Activated naive CD8-positive, alpha-beta T cell (primary cell): ENCODE results near the gene ITPK1.
A peak's percentile ranks its signal among the peaks of the same experiment; 100 is the strongest.

ENCODE experiments used
- H3K27ac Mint-ChIP-seq: one replicate; pipeline ENCODE4 v1.8.0; 2021; ENCODE audit warnings: mixed read lengths
- H3K27me3 Mint-ChIP-seq: one replicate; pipeline ENCODE4 v1.8.0; 2021; ENCODE audit warnings: mixed read lengths
- H3K36me3 Mint-ChIP-seq: one replicate; pipeline ENCODE4 v1.8.0; 2021; ENCODE audit warnings: mixed read lengths
- H3K4me1 Mint-ChIP-seq: one replicate; pipeline ENCODE4 v1.8.0; 2021; ENCODE audit warnings: low read depth, mixed read lengths
- H3K4me3 Mint-ChIP-seq: one replicate; pipeline ENCODE4 v1.8.0; 2021; ENCODE audit warnings: mild to moderate bottlenecking, mixed read lengths
- H3K9me3 Mint-ChIP-seq: one replicate; pipeline ENCODE4 v1.8.0; 2021; ENCODE audit warnings: low read depth, mixed read lengths

Gene ITPK1

GRCh38 chr14:93044121-93044520 is 71.6 kb downstream of the ITPK1 start:
- H3K9me3 Mint-ChIP-seq: no peaks in the 10 kb centered on the region
- no peaks in the 10 kb centered on the region for H3K27me3 Mint-ChIP-seq
- H3K4me3 Mint-ChIP-seq: no peak overlapping the region
- peaks cover 3% of the 10 kb centered on the region for H3K36me3 Mint-ChIP-seq
- H3K4me1 Mint-ChIP-seq: peaks cover 64% of the 10 kb centered on the region
- peak overlapping the region; percentile 16 for H3K27ac Mint-ChIP-seq

- H3K4me1 Mint-ChIP-seq: peaks cover 68% of the 10 kb centered on the region
- no peak overlapping the region for H3K4me3 Mint-ChIP-seq
- peaks cover 2% of the 10 kb centered on the region for H3K36me3 Mint-ChIP-seq
These were observed 72.5 kb downstream of the ITPK1 start for GRCh38 chr14:93042968-93043940.

GRCh38 chr14:93041830-93042229 is 73.9 kb downstream of the ITPK1 start:
- Mint-ChIP-seq H3K36me3 (no peaks in the 10 kb centered on the region), H3K27me3 (no peaks in the 10 kb centered on the region), H3K4me1 (peaks cover 72% of the 10 kb centered on the region), H3K4me3 (no peak overlapping the region), H3K9me3 (no peaks in the 10 kb centered on the region), H3K27ac (peak overlapping the region; percentile 80)

More at GRCh38 chr14:93042968-93043940, 72.5 kb downstream of the ITPK1 start:
- Mint-ChIP-seq H3K9me3 (no peaks in the 10 kb centered on the region), H3K27ac (peak overlapping the region; percentile 67), H3K27me3 (no peaks in the 10 kb centered on the region)

GRCh38 chr14:93040982-93041381 is 74.7 kb downstream of the ITPK1 start:
- no peaks in the 10 kb centered on the region for H3K27me3 Mint-ChIP-seq

GRCh38 chr14:93040443-93040842 is 75.3 kb downstream of the ITPK1 start:
- no peaks in the 10 kb centered on the region for H3K36me3 Mint-ChIP-seq
- no peak overlapping the region for H3K4me3 Mint-ChIP-seq
- H3K27me3 Mint-ChIP-seq: no peaks in the 10 kb centered on the region
- peak overlapping the region; percentile 80 for H3K27ac Mint-ChIP-seq
- H3K9me3 Mint-ChIP-seq: no peaks in the 10 kb centered on the region
- H3K4me1 Mint-ChIP-seq: peaks cover 66% of the 10 kb centered on the region

More at GRCh38 chr14:93040982-93041381, 74.7 kb downstream of the ITPK1 start:
- Mint-ChIP-seq H3K4me1 (peaks cover 68% of the 10 kb centered on the region), H3K36me3 (no peaks in the 10 kb centered on the region), H3K4me3 (peak overlapping the region; percentile 31), H3K9me3 (no peaks in the 10 kb centered on the region), H3K27ac (peak overlapping the region; percentile 80)

GRCh38 chr14:93039649-93040315 is 75.9 kb downstream of the ITPK1 start:
- H3K4me1 Mint-ChIP-seq: peaks cover 66% of the 10 kb centered on the region
- peak overlapping the region; percentile 80 for H3K27ac Mint-ChIP-seq
- no peaks in the 10 kb centered on the region for H3K9me3 Mint-ChIP-seq
- no peaks in the 10 kb centered on the region for H3K27me3 Mint-ChIP-seq
- no peak overlapping the region for H3K4me3 Mint-ChIP-seq
- no peaks in the 10 kb centered on the region for H3K36me3 Mint-ChIP-seq

- Mint-ChIP-seq H3K4me3 (no peak overlapping the region), H3K36me3 (no peaks in the 10 kb centered on the region), H3K27ac (peak overlapping the region; percentile 75), H3K9me3 (no peaks in the 10 kb centered on the region), H3K27me3 (no peaks in the 10 kb centered on the region), H3K4me1 (peaks cover 66% of the 10 kb centered on the region)
These were observed 78.4 kb downstream of the ITPK1 start for GRCh38 chr14:93037351-93037750.

GRCh38 chr14:93036652-93037345 is 78.9 kb downstream of the ITPK1 start:
- H3K27ac Mint-ChIP-seq: peak overlapping the region; percentile 75
- H3K27me3 Mint-ChIP-seq: no peaks in the 10 kb centered on the region

GRCh38 chr14:93035917-93036651 is 79.6 kb downstream of the ITPK1 start:
- Mint-ChIP-seq H3K27ac (no peak overlapping the region), H3K9me3 (no peaks in the 10 kb centered on the region), H3K4me1 (peaks cover 59% of the 10 kb centered on the region)

More at GRCh38 chr14:93036652-93037345, 78.9 kb downstream of the ITPK1 start:
- H3K36me3 Mint-ChIP-seq: no peaks in the 10 kb centered on the region
- no peak overlapping the region for H3K4me3 Mint-ChIP-seq
- no peaks in the 10 kb centered on the region for H3K9me3 Mint-ChIP-seq
- peaks cover 64% of the 10 kb centered on the region for H3K4me1 Mint-ChIP-seq

GRCh38 chr14:93035585-93035916 is 80.2 kb downstream of the ITPK1 start:
- peaks cover 57% of the 10 kb centered on the region for H3K4me1 Mint-ChIP-seq
- H3K27ac Mint-ChIP-seq: no peak overlapping the region
- no peaks in the 10 kb centered on the region for H3K27me3 Mint-ChIP-seq
- no peaks in the 10 kb centered on the region for H3K36me3 Mint-ChIP-seq
- H3K9me3 Mint-ChIP-seq: no peaks in the 10 kb centered on the region
- H3K4me3 Mint-ChIP-seq: no peak overlapping the region

More at GRCh38 chr14:93035917-93036651, 79.6 kb downstream of the ITPK1 start:
- Mint-ChIP-seq H3K4me3 (no peak overlapping the region), H3K27me3 (no peaks in the 10 kb centered on the region), H3K36me3 (no peaks in the 10 kb centered on the region)

GRCh38 chr14:93034671-93034994 is 81.1 kb downstream of the ITPK1 start:
- Mint-ChIP-seq H3K4me1 (peaks cover 53% of the 10 kb centered on the region), H3K4me3 (no peak overlapping the region)

GRCh38 chr14:93033983-93034670 is 81.6 kb downstream of the ITPK1 start:
- no peaks in the 10 kb centered on the region for H3K27me3 Mint-ChIP-seq
- H3K9me3 Mint-ChIP-seq: no peaks in the 10 kb centered on the region
- H3K4me3 Mint-ChIP-seq: peak overlapping the region; percentile 67
- H3K27ac Mint-ChIP-seq: peak overlapping the region; percentile 83
- peaks cover 50% of the 10 kb centered on the region for H3K4me1 Mint-ChIP-seq
- peaks cover 3% of the 10 kb centered on the region for H3K36me3 Mint-ChIP-seq

More at GRCh38 chr14:93034671-93034994, 81.1 kb downstream of the ITPK1 start:
- Mint-ChIP-seq H3K36me3 (peaks cover 3% of the 10 kb centered on the region), H3K9me3 (no peaks in the 10 kb centered on the region), H3K27me3 (no peaks in the 10 kb centered on the region), H3K27ac (peak overlapping the region; percentile 83)

GRCh38 chr14:93033084-93033982 is 82.4 kb downstream of the ITPK1 start:
- Mint-ChIP-seq H3K9me3 (no peaks in the 10 kb centered on the region), H3K4me3 (peak overlapping the region; percentile 67), H3K36me3 (peaks cover 3% of the 10 kb centered on the region), H3K27me3 (no peaks in the 10 kb centered on the region), H3K27ac (peak overlapping the region; percentile 83), H3K4me1 (peaks cover 47% of the 10 kb centered on the region)
